Jurkat, Clone E6-1 (cell line): Measurements from ENCODE around the gene MRPL24.
A peak's percentile ranks its signal among the peaks of the same experiment; 100 is the strongest.

Source experiments
- DNase-seq: peaks from one replicate; pipeline ENCODE4 v3.0.0-alpha.2; 2011; ENCODE audit warnings: low read depth, low spot score
- H3K4me3 ChIP-seq: 2 replicates; pipeline ENCODE4 v1.5.1; 2011; ENCODE audit warnings: mild to moderate bottlenecking, low read length, control low read depth, moderate library complexity

Gene MRPL24

GRCh38 chr1:156725683-156726280 lies 15.1 kb downstream of the MRPL24 start:
- H3K4me3 ChIP-seq, result peak overlapping the region; percentile 21
- peak; percentile 54 for DNase-seq

- no peak for DNase-seq
- no peak overlapping the region for H3K4me3 ChIP-seq
Observed at GRCh38 chr1:156721535-156721934, 19.4 kb downstream of the MRPL24 start.

- no peak overlapping the region for H3K4me3 ChIP-seq
- no peak for DNase-seq
Observed at GRCh38 chr1:156721131-156721530, 19.8 kb downstream of the MRPL24 start.

- no peak for DNase-seq
- no peak overlapping the region for H3K4me3 ChIP-seq
Observed at GRCh38 chr1:156717351-156717750, 23.5 kb downstream of the MRPL24 start.

- DNase-seq, result no peak
- H3K4me3 ChIP-seq, result no peak overlapping the region
Observed at GRCh38 chr1:156714830-156715229, 26.1 kb downstream of the MRPL24 start.

- no peak for DNase-seq
- H3K4me3 ChIP-seq, result no peak overlapping the region
Observed at GRCh38 chr1:156712626-156713025, 28.3 kb downstream of the MRPL24 start.

GRCh38 chr1:156711011-156711817 lies 29.7 kb downstream of the MRPL24 start:
- H3K4me3 ChIP-seq, result no peak overlapping the region
- no peak for DNase-seq

- DNase-seq, result no peak
- no peak overlapping the region for H3K4me3 ChIP-seq
Observed at GRCh38 chr1:156709757-156710489, 31.0 kb downstream of the MRPL24 start.

- no peak overlapping the region for H3K4me3 ChIP-seq
- no peak for DNase-seq
Observed at GRCh38 chr1:156709031-156709430, 31.9 kb downstream of the MRPL24 start.

GRCh38 chr1:156708218-156708661 lies 32.6 kb downstream of the MRPL24 start:
- no peak overlapping the region for H3K4me3 ChIP-seq

GRCh38 chr1:156707417-156708217 lies 33.3 kb downstream of the MRPL24 start:
- DNase-seq, result no peak
- H3K4me3 ChIP-seq, result no peak overlapping the region

More at GRCh38 chr1:156708218-156708661, 32.6 kb downstream of the MRPL24 start:
- DNase-seq, result no peak

GRCh38 chr1:156706657-156707416 lies 34.1 kb downstream of the MRPL24 start:
- H3K4me3 ChIP-seq, result peak overlapping the region; percentile 57
- DNase-seq, result no peak

GRCh38 chr1:156705918-156706656 lies 34.8 kb downstream of the MRPL24 start:
- peak overlapping the region; percentile 57 for H3K4me3 ChIP-seq
- peak; percentile 51 for DNase-seq

GRCh38 chr1:156705321-156705917 lies 35.5 kb downstream of the MRPL24 start, which contains the start of gene CRABP2:
Gene CRABP2 (minus strand): TSS chr1:156705583. CDS start chr1:156705446, 137 bp downstream.
- no peak for DNase-seq
- peak within 1 kb of the TSS; percentile 57 for H3K4me3 ChIP-seq

GRCh38 chr1:156704930-156705320 lies 36.0 kb downstream of the MRPL24 start:
- no peak overlapping the region for H3K4me3 ChIP-seq
- no peak for DNase-seq

GRCh38 chr1:156704166-156704711 lies 36.6 kb downstream of the MRPL24 start:
- DNase-seq, result no peak
- no peak overlapping the region for H3K4me3 ChIP-seq

GRCh38 chr1:156703741-156704140 lies 37.1 kb downstream of the MRPL24 start:
- H3K4me3 ChIP-seq, result no peak overlapping the region
- no peak for DNase-seq
